ENCODE results near the gene EFHD2. TPM values are rescaled to one million over a fixed set of nuclear protein-coding genes. Genes with fewer than 3 reads are reported as not detected.

EFHD2 gene
- total RNA-seq, 4 donors from 2014 or later = 84.2 to 236 (median 196) TPM

GRCh38 chr1:15408890-15409387, 749 bp upstream of the EFHD2 start:
- no peak for DNase-seq
- H3K9me3 ChIP-seq = no peaks in the 10 kb centered on the region
- peak overlapping the region; percentile 85 to 95 (median 89) for H3K27ac ChIP-seq
- H3K36me3 ChIP-seq = peaks cover 0 to 5% (median 0%) of the 10 kb centered on the region in 3 donors
- no peak for TF ChIP-seq POLR2A (IDR thresholded peaks at IDR 0.05)
- no peak for TF ChIP-seq CTCF (IDR thresholded peaks at IDR 0.05)
- H3K4me1 ChIP-seq = peaks cover 5 to 31% (median 17%) of the 10 kb centered on the region in 4 donors
- H3K27me3 ChIP-seq = no peaks in the 10 kb centered on the region
- peak overlapping the region; percentile 88 to 100 (median 98) for H3K4me3 ChIP-seq

DNA sequence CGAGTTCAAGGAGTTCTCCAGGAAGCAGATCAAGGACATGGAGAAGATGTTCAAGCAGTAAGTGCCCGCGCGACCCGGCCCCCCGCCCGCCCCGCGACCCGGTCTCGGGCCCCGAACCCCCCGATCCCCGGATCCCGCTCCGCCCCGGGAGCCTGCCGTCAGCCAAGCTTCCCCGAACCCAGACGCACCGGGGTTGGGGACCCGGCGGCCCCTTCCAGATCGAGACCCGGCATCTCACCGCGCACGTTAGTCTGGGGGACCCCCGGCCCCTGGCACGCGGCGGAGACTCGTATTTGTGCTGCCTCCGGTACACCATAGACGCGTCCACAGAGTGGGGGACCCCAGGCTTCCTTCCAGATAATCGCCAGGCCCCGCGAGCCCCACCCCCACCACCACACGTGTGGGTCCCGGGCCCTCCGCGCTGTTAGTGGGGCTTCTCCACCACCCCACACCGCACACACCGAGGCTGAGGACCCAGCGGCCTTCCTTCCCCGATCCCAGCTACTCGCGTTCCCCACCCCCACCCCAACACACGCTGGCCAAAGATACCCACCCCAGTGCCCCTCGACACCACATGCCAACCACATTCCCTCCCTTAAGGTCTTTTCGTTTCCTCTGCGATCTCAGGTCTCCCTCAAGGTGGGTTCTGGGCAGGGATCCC, 665 bp downstream of the EFHD2 start:
- peak overlapping the region; percentile 88 to 100 (median 98) for H3K4me3 ChIP-seq
- no peaks in the 10 kb centered on the region for H3K9me3 ChIP-seq
- H3K27ac ChIP-seq = peak overlapping the region; percentile 85 to 95 (median 89)
- DNase-seq = peak in 1 of 3 donors; percentile 62
- H3K4me1 ChIP-seq = peaks cover 5 to 45% (median 23%) of the 10 kb centered on the region in 4 donors
- no peaks in the 10 kb centered on the region for H3K27me3 ChIP-seq
- no peak for TF ChIP-seq POLR2A (IDR thresholded peaks at IDR 0.05)
- no peak for TF ChIP-seq CTCF (IDR thresholded peaks at IDR 0.05)
- peaks cover 0 to 13% (median 0%) of the 10 kb centered on the region in 3 donors for H3K36me3 ChIP-seq

GRCh38 chr1:15410884-15411245, 1.2 kb downstream of the EFHD2 start:
- Histone ChIP-seq H3K4me1 (peaks cover 8 to 50% (median 28%) of the 10 kb centered on the region in 4 donors), H3K9me3 (no peaks in the 10 kb centered on the region), H3K27ac (peak overlapping the region; percentile 85 to 95 (median 89)), H3K4me3 (peak overlapping the region; percentile 88 to 100 (median 98)), H3K27me3 (no peaks in the 10 kb centered on the region), H3K36me3 (peaks cover 0 to 18% (median 0%) of the 10 kb centered on the region in 3 donors)
- DNase-seq = peak in 1 of 3 donors; percentile 67
- no peak for TF ChIP-seq POLR2A (IDR thresholded peaks at IDR 0.05)
- no peak for TF ChIP-seq CTCF (IDR thresholded peaks at IDR 0.05)

DNA sequence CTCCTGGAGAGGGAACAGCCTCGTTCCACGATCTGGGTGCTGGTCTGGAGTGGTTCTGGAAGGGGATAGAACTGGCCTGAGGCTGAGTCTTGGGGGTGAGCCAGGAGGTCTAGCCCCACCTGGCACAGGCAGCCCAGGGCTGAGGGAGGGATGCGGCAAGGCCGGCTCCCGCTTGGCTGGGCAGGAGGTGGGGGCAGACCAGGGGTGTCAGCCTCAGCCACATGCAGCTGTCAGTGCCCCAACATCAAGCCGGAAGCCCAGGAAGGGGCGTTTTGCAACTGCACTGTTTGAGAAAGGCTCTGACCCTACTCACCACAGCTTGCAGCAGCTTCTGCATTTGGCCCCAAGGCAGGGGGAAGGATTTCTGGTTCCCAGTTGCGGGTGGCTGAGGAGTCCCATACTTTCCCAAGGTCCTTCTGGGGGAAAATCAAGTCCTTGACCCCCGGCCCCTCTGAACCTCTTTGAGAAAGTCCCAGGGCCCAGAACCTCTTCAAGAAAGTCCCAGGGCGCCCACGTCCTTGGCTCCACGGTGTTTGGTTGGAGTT, 2.0 kb downstream of the EFHD2 start:
- Histone ChIP-seq H3K36me3 (peaks cover 0 to 18% (median 0%) of the 10 kb centered on the region in 3 donors), H3K4me1 (peaks cover 8 to 58% (median 36%) of the 10 kb centered on the region in 4 donors), H3K27ac (peak overlapping the region; percentile 85 to 95 (median 89)), H3K9me3 (no peaks in the 10 kb centered on the region), H3K27me3 (no peaks in the 10 kb centered on the region), H3K4me3 (peak overlapping the region; percentile 88 to 100 (median 98))
- peak; percentile 67 to 88 (median 87) for DNase-seq
- TF ChIP-seq POLR2A (IDR thresholded peaks at IDR 0.05) = no peak
- no peak for TF ChIP-seq CTCF (IDR thresholded peaks at IDR 0.05)

DNA sequence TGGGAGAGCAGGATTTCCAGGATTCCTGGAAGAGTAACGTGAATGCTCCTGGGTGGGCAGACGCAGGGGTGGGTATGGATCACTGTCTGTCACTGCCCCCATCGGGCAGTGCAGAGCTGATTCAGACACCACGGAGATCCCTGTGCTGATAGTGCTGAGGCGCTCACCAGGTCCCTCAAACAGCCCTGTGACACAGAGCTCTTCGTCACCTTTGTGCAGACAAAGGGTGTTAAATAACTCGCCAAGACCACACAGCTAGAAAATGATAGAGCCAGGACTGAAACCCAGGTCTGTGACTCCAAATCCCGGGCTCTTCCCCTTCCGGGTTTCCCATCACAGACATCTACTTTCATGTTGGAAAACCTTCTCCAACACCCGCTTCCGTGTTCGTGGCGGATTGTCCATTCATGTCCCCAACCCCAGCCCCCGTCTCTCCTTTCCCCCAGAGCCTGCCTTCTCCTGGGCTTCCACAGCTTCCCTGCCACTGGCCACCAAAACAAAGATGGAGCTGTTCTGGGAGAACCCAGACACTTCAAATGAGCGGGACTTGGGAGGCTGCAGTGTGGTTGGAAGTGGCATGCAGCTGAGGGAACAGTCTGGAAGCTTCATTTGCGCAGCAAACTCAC, 2.6 kb downstream of the EFHD2 start:
- TF ChIP-seq CTCF (IDR thresholded peaks at IDR 0.05) (peak in 1 of 6 experiments; percentile 11), POLR2A (IDR thresholded peaks at IDR 0.05) (peak in 1 of 2 donors; percentile 33)
- DNase-seq = peak in 2 of 3 donors; percentile 65 to 69
- Histone ChIP-seq H3K9me3 (no peaks in the 10 kb centered on the region), H3K27me3 (no peaks in the 10 kb centered on the region), H3K27ac (peak overlapping the region; percentile 85 to 95 (median 89)), H3K4me3 (peak overlapping the region; percentile 88 to 100 (median 98)), H3K36me3 (peaks cover 0 to 18% (median 0%) of the 10 kb centered on the region in 3 donors), H3K4me1 (peaks cover 8 to 64% (median 42%) of the 10 kb centered on the region in 4 donors)

Measured in Peyer's patch (tissue), 4 donors.